Spleen (tissue), 7 donors: ENCODE data around the gene GUK1.

Experiments
- POLR2A ChIP-seq, 3 donors: fragments of 450-650 bp; IDR thresholded peaks; one replicate each; pipeline ENCODE4 v1.5.1; 2017; ENCODE audit warnings: antibody characterized with exemption in 3 of 3, mild to moderate bottlenecking in 1 of 3
- POLR2AphosphoS5 ChIP-seq, 3 donors: sonication (generic); formaldehyde crosslinking; IDR thresholded peaks; one replicate each; pipeline ENCODE4 v1.5.1; 2017; ENCODE audit warnings: antibody characterized with exemption in 3 of 3
- TF ChIP-seq, protein P1 (sequence below), 11 experiments: fragments of 200-600 bp in 7 of 11; fragments of 450-650 bp in 4 of 11; sonication (generic) in 4 of 11; IDR thresholded peaks in 8 of 11; conservative IDR thresholded peaks in 3 of 11; 1 replicate in 7 of 11; 2 replicates in 4 of 11; pipeline versions ENCODE4 v1.4.0 to v1.8.0; 2016 to 2021; ENCODE audit warnings: antibody characterized with exemption in 11 of 11, inconsistent platforms in 4 of 11, mild to moderate bottlenecking in 1 of 11
- donor health status: DM: no; HTN: no; CAD: no; lungs with moderate emphysema.
- donor health status: DM: no; HTN: no; CAD: no.
- donor health status: DM: no; HTN: no; CAD: no.

DNA sequence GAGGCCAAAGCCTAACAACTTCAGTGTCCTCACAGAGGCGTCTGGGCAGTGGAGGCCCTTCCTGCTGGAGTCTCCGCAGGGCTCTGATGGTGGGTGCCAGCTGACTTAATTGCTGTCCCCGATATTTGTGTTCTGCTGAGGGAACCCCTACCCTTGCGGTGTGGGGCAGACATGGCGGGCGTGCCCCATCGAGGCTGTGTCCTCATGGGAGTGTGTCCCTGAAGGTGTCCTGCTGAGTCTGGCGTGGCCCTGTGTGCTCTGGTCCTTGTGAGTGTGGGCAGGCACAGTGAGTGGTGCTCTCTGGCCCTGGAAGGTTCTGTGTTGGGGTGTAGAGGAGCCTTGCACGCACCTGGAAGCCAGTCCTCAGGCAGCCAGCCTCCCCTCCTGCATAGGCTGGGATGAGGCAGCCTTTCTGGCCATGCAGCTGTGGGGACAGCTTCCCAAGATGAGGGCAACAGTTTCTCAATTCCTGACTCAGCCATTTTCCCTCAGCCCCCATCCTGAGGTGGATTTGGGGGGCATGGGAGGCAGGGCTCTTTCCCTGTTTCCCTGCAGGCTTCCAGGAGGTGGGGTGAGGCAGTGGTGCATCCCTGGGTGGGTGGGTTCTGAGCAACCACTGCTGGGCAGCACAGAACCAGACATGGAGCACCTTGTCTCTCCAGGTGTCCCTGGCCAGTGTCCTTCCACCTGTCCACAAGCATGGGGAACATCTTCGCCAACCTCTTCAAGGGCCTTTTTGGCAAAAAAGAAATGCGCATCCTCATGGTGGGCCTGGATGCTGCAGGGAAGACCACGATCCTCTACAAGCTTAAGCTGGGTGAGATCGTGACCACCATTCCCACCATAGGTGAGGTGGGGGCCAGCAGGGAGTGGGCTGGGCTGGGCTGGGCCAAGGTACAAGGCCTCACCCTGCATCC lies 43.4 kb upstream of the GUK1 start:
- TF ChIP-seq, protein P1, sequence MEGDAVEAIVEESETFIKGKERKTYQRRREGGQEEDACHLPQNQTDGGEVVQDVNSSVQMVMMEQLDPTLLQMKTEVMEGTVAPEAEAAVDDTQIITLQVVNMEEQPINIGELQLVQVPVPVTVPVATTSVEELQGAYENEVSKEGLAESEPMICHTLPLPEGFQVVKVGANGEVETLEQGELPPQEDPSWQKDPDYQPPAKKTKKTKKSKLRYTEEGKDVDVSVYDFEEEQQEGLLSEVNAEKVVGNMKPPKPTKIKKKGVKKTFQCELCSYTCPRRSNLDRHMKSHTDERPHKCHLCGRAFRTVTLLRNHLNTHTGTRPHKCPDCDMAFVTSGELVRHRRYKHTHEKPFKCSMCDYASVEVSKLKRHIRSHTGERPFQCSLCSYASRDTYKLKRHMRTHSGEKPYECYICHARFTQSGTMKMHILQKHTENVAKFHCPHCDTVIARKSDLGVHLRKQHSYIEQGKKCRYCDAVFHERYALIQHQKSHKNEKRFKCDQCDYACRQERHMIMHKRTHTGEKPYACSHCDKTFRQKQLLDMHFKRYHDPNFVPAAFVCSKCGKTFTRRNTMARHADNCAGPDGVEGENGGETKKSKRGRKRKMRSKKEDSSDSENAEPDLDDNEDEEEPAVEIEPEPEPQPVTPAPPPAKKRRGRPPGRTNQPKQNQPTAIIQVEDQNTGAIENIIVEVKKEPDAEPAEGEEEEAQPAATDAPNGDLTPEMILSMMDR (IDR thresholded peaks at IDR 0.05 in 8 of 11, conservative IDR thresholded peaks at IDR 0.05 in 3 of 11), result no peak
- TF ChIP-seq POLR2AphosphoS5 (IDR thresholded peaks at IDR 0.05) (peak; percentile 12 to 57 (median 51)), POLR2A (IDR thresholded peaks at IDR 0.05) (no peak)
